GM23338 (cell line): ENCODE data around the gene VWC2. TPM values are rescaled to one million over a fixed set of nuclear protein-coding genes. Genes with fewer than 3 reads are reported as not detected.

Experiments used
- ATAC-seq: fragments of 200-7000 bp; cut with Tn5 transposase; 3 replicates; pipeline ENCODE4 v1.9.1; 2020
- DNase-seq: peaks from one replicate; pipeline ENCODE4 v3.0.0-alpha.2; 2015; ENCODE audit warnings: low spot score
- H2AFZ ChIP-seq: fragments of 200-600 bp; sonication (generic); 2 replicates; pipeline ENCODE4 v1.8.0; 2016; ENCODE audit warnings: antibody characterized with exemption, mild to moderate bottlenecking, moderate library complexity
- H3F3A ChIP-seq: fragments of 200-600 bp; sonication (generic); replicated peaks from 2 replicates; pipeline ENCODE4 v1.8.0; 2017; ENCODE audit warnings: antibody characterized with exemption, mixed run types, low read depth
- H3K27ac ChIP-seq: fragments of 200-600 bp; sonication (generic); 2 replicates; pipeline ENCODE4 v1.6.1; 2016; ENCODE audit warnings: low read depth
- H3K27me3 ChIP-seq: fragments of 200-600 bp; sonication (generic); 2 replicates; pipeline ENCODE4 v1.8.0; 2016; ENCODE audit warnings: mild to moderate bottlenecking, mixed run types, moderate library complexity; ENCODE audit not compliant: insufficient read depth
- H3K36me3 ChIP-seq: fragments of 200-600 bp; sonication (generic); 2 replicates; pipeline ENCODE4 v1.8.0; 2016; ENCODE audit warnings: mild to moderate bottlenecking; ENCODE audit not compliant: insufficient read depth
- H3K4me1 ChIP-seq: fragments of 200-600 bp; sonication (generic); 2 replicates; pipeline ENCODE4 v1.8.0; 2016; ENCODE audit warnings: mild to moderate bottlenecking, moderate library complexity; ENCODE audit not compliant: insufficient read depth
- H3K4me2 ChIP-seq: fragments of 200-600 bp; sonication (generic); 2 replicates; pipeline ENCODE4 v1.7.1; 2017; ENCODE audit warnings: mixed run types
- H3K4me3 ChIP-seq: fragments of 200-600 bp; sonication (generic); 2 replicates; pipeline ENCODE4 v1.6.1; 2016; ENCODE audit warnings: mixed run types
- H3K79me2 ChIP-seq: fragments of 200-600 bp; sonication (generic); replicated peaks from 2 replicates; pipeline ENCODE4 v1.8.0; 2017; ENCODE audit warnings: mild to moderate bottlenecking; ENCODE audit not compliant: insufficient read depth
- H3K9me2 ChIP-seq: fragments of 200-600 bp; sonication (generic); 2 replicates; pipeline ENCODE4 v1.8.0; 2017; ENCODE audit not compliant: insufficient read depth
- H4K20me1 ChIP-seq: fragments of 200-600 bp; sonication (generic); replicated peaks from 2 replicates; pipeline ENCODE4 v1.8.0; 2017; ENCODE audit warnings: mild to moderate bottlenecking; ENCODE audit not compliant: insufficient read depth
- H3K27ac Mint-ChIP-seq: 2 replicates; pipeline ENCODE4 v1.8.0; 2020; ENCODE audit warnings: inconsistent platforms, mild to moderate bottlenecking, moderate library complexity, mixed read lengths
- H3K27me3 Mint-ChIP-seq: 3 replicates; pipeline ENCODE4 v1.8.0; 2022; ENCODE audit warnings: low read depth, mild to moderate bottlenecking, moderate library complexity, mixed read lengths, inconsistent platforms; ENCODE audit not compliant: insufficient read depth, poor library complexity
- H3K36me3 Mint-ChIP-seq: 3 replicates; pipeline ENCODE4 v1.8.0; 2021; ENCODE audit warnings: low read depth, mild to moderate bottlenecking, inconsistent platforms, moderate library complexity, mixed read lengths
- H3K4me1 Mint-ChIP-seq: 3 replicates; pipeline ENCODE4 v1.8.0; 2020; ENCODE audit warnings: mild to moderate bottlenecking, inconsistent platforms, mixed read lengths
- H3K4me3 Mint-ChIP-seq: 3 replicates; pipeline ENCODE4 v1.8.0; 2021; ENCODE audit warnings: moderate library complexity, mild to moderate bottlenecking, inconsistent platforms, mixed read lengths
- H3K9me3 Mint-ChIP-seq: 3 replicates; pipeline ENCODE4 v1.8.0; 2020; ENCODE audit warnings: moderate library complexity, mild to moderate bottlenecking, inconsistent platforms, mixed read lengths
- CREB1 ChIP-seq: fragments of 250-450 bp; sonication (Bioruptor Pico); IDR thresholded peaks from 2 replicates; pipeline ENCODE4 v1.5.0; 2020; ENCODE audit warnings: low read depth, mild to moderate bottlenecking, moderate library complexity
- ETS1 ChIP-seq: IDR thresholded peaks from 2 replicates; pipeline ENCODE4 v1.6.1; 2016; ENCODE audit warnings: antibody characterized with exemption
- JUNB ChIP-seq: IDR thresholded peaks from one replicate; pipeline ENCODE4 v1.6.1; 2016; ENCODE audit warnings: antibody characterized with exemption; ENCODE audit not compliant: unreplicated experiment
- NANOG ChIP-seq: IDR thresholded peaks from 2 replicates; pipeline ENCODE4 v1.6.1; 2016; ENCODE audit warnings: antibody characterized with exemption, borderline replicate concordance
- REST ChIP-seq: IDR thresholded peaks from one replicate; pipeline ENCODE4 v1.6.1; 2018; ENCODE audit warnings: antibody characterized with exemption; ENCODE audit not compliant: unreplicated experiment
- STAT1 ChIP-seq: IDR thresholded peaks from one replicate; pipeline ENCODE4 v1.6.1; 2016; ENCODE audit warnings: antibody characterized with exemption; ENCODE audit not compliant: unreplicated experiment
- ZNF114 ChIP-seq: fragments of 250-450 bp; sonication (Bioruptor Pico); IDR thresholded peaks from 2 replicates; pipeline ENCODE4 v1.5.0; 2020; ENCODE audit warnings: mild to moderate bottlenecking, moderate library complexity
- polyA plus RNA-seq: library from polyadenylated mRNA; unstranded; fragments of >200 nt; fragmentation: Nextera tagmentation; extraction: Ambion mirVana; gene quantifications from 2 replicates; pipeline ENCODE4 v1.2.1, GENCODE V29; 2016
- total RNA-seq: library from RNA; depleted of rRNA; stranded (reverse); fragments of >200 nt; shearing (Covaris generic); gene quantifications from 2 replicates; pipeline ENCODE4 v1.2.3, GENCODE V29; 2014

VWC2 gene
- total and polyA plus RNA-seq, 2 experiments from 2014 or later, result 0.15 to 0.45 TPM

- Mint-ChIP-seq H3K36me3 (peaks cover 16% of the 10 kb centered on the region), H3K4me3 (no peak overlapping the region), H3K27me3 (peaks cover 2% of the 10 kb centered on the region), H3K9me3 (peaks cover 30% of the 10 kb centered on the region), H3K4me1 (no peaks in the 10 kb centered on the region), H3K27ac (no peak overlapping the region)
- Histone ChIP-seq H3F3A (no peaks in the 10 kb centered on the region), H4K20me1 (no peaks in the 10 kb centered on the region), H2AFZ (no peak overlapping the region), H3K36me3 (no peaks in the 10 kb centered on the region), H3K9me2 (peaks cover 2% of the 10 kb centered on the region; the same call in 1 of the 2 replicates), H3K4me3 (no peak overlapping the region), H3K27ac (no peak overlapping the region), H3K79me2 (no peaks in the 10 kb centered on the region), H3K27me3 (no peaks in the 10 kb centered on the region), H3K4me1 (no peaks in the 10 kb centered on the region), H3K4me2 (no peak overlapping the region)
- no peak for ATAC-seq
- TF ChIP-seq ZNF114 (CRISPR knock-in tag) (no peak), STAT1 (no peak), CREB1 (no peak)
- no peak for DNase-seq
These were observed 153.3 kb downstream of the VWC2 start for GRCh38 chr7:49926720-49927119.

DNA sequence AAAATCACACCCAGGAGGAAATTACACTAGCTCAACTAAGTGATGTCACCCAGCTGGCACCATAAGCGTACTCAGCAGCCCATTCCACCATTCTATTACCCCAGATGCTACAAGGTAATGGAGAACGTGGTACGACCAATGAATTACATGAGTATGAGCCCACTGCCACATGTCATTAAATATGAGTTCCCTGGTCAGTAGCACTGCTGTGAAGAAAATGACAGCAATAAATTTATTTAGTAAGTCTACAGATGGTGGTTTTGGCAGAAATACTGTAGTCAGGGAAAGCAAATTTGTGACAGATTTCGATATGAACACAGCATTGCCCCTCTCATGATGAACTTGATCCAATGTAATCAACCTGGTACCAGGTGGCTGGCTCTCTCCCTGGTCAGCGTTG lies 154.2 kb downstream of the VWC2 start:
- Histone ChIP-seq H3K79me2 (no peaks in the 10 kb centered on the region), H3K9me2 (peaks cover 2% of the 10 kb centered on the region; the same call in 1 of the 2 replicates), H3K27me3 (no peaks in the 10 kb centered on the region), H3K4me2 (no peak overlapping the region), H3K4me1 (no peaks in the 10 kb centered on the region), H4K20me1 (no peaks in the 10 kb centered on the region), H2AFZ (no peak overlapping the region), H3F3A (no peaks in the 10 kb centered on the region), H3K36me3 (no peaks in the 10 kb centered on the region), H3K27ac (no peak overlapping the region), H3K4me3 (no peak overlapping the region)
- no peak for TF ChIP-seq NANOG
- H3K4me1 Mint-ChIP-seq, result no peaks in the 10 kb centered on the region
- no peak for DNase-seq
- no peak overlapping the region for H3K4me3 Mint-ChIP-seq
- no peak overlapping the region for H3K27ac Mint-ChIP-seq
- H3K27me3 Mint-ChIP-seq, result peaks cover 2% of the 10 kb centered on the region
- peaks cover 39% of the 10 kb centered on the region for H3K9me3 Mint-ChIP-seq
- ATAC-seq, result no peak
- peaks cover 25% of the 10 kb centered on the region for H3K36me3 Mint-ChIP-seq

- no peak overlapping the region for H3K27ac Mint-ChIP-seq
- Histone ChIP-seq H3K36me3 (0 out of 2 replicates have a peak, but pooled peaks cover 7% of the 10 kb centered on the region), H3K4me3 (no peak overlapping the region), H3F3A (no peaks in the 10 kb centered on the region), H3K9me2 (peaks cover 2% of the 10 kb centered on the region; the same call in 1 of the 2 replicates), H3K27ac (no peak overlapping the region), H3K4me1 (no peaks in the 10 kb centered on the region), H3K79me2 (no peaks in the 10 kb centered on the region), H3K27me3 (no peaks in the 10 kb centered on the region), H3K4me2 (no peak overlapping the region), H4K20me1 (no peaks in the 10 kb centered on the region), H2AFZ (no peak overlapping the region)
- peaks cover 42% of the 10 kb centered on the region for H3K9me3 Mint-ChIP-seq
- peaks cover 2% of the 10 kb centered on the region for H3K27me3 Mint-ChIP-seq
- DNase-seq (no peak), ATAC-seq (no peak)
- peaks cover 28% of the 10 kb centered on the region for H3K36me3 Mint-ChIP-seq
- no peak for TF ChIP-seq ZNF114 (CRISPR knock-in tag)
- no peak for TF ChIP-seq JUNB
- TF ChIP-seq REST, result no peak
- TF ChIP-seq ETS1, result no peak
- no peaks in the 10 kb centered on the region for H3K4me1 Mint-ChIP-seq
- H3K4me3 Mint-ChIP-seq, result no peak overlapping the region
These were observed 155.3 kb downstream of the VWC2 start for GRCh38 chr7:49928787-49929186.
